ENCODE results near the gene P2RY11.

GRCh38 chr19:10145031-10145430, 33.5 kb downstream of the P2RY11 start:
- TF ChIP-seq EZH2 (IDR thresholded peaks at IDR 0.05; ENCODE audit: low read depth, unreplicated experiment), result no peak
- no peak for TF ChIP-seq CTCF (conservative IDR thresholded peaks at IDR 0.05; ENCODE audit: low read depth in 2 of 2)
- TF ChIP-seq EZH2phosphoT487 (IDR thresholded peaks at IDR 0.05; ENCODE audit: unreplicated experiment), result no peak
- TF ChIP-seq ZNF114 (CRISPR knock-in tag; IDR thresholded peaks at IDR 0.05), result no peak
- TF ChIP-seq CREB1 (CRISPR knock-in tag; IDR thresholded peaks at IDR 0.05; ENCODE audit: low read depth), result no peak
- no peak for TF ChIP-seq REST (IDR thresholded peaks at IDR 0.05; ENCODE audit: unreplicated experiment)
- TF ChIP-seq POLR2AphosphoS5 (IDR thresholded peaks at IDR 0.05; ENCODE audit: low read depth), result no peak
- TF ChIP-seq NANOG (IDR thresholded peaks at IDR 0.05; ENCODE audit: borderline replicate concordance), result no peak
- no peak for TF ChIP-seq ETS1 (IDR thresholded peaks at IDR 0.05)
- no peak for TF ChIP-seq STAT1 (IDR thresholded peaks at IDR 0.05; ENCODE audit: unreplicated experiment)
- TF ChIP-seq JUNB (IDR thresholded peaks at IDR 0.05; ENCODE audit: unreplicated experiment), result no peak
- TF ChIP-seq ZNF462 (CRISPR knock-in tag; IDR thresholded peaks at IDR 0.05), result no peak
